Glomerular visceral epithelial cell (primary cell): ENCODE measurements around the gene CD86.
"Not testable (repeated sequence)": the region's sequence is repeated elsewhere in the genome, so short reads cannot be mapped to it uniquely, and the experiment has no call there.

Experiments
- DNase-seq: peaks from one replicate; pipeline ENCODE4 v3.0.0-alpha.2; 2016; ENCODE audit errors: extremely low spot score

The CD86 gene

GRCh38 chr3:122164983-122165382, 109.8 kb downstream of the CD86 start:
- not testable (repeated sequence) for DNase-seq

- DNase-seq = no peak
Measured at GRCh38 chr3:122167630-122168029, 112.5 kb downstream of the CD86 start.

GRCh38 chr3:122168044-122168443, 112.9 kb downstream of the CD86 start:
- DNase-seq = no peak

GRCh38 chr3:122169911-122170310, 114.7 kb downstream of the CD86 start:
- DNase-seq = no peak
